Measurements from ENCODE around the gene TRIM22. TPM values are rescaled to one million over a fixed set of nuclear protein-coding genes. Genes with fewer than 3 reads are reported as not detected.
A peak's percentile ranks its signal among the peaks of the same experiment; 100 is the strongest.

Gene TRIM22
- total and polyA plus RNA-seq, 9 of the 15 experiments (the other 6 are each of a cell fraction or from before 2014, with no cell fraction given) = 0.06 to 1.1 (median 0.18) TPM; not detected in 2

GRCh38 chr11:5700421-5701054 lies 10.9 kb downstream of the TRIM22 start:
- DNase-seq (ENCODE audit: extremely low read depth in 1 of 4, low spot score in 3 of 4) (no peak), FAIRE-seq (no peak), ATAC-seq (no peak)
- in situ Hi-C loops (cut with MboI) (no loop called here), intact Hi-C loops (cut with micrococcal nuclease) (no loop called here)
- Histone ChIP-seq H3K27me3 (ENCODE audit: control insufficient read depth in 2 of 2, insufficient read depth in 2 of 2, low read length in 2 of 2) (peaks cover 0 to 4% of the 10 kb centered on the region in 2 experiments; a peak in 3 of 5 replicates), H3K9me1 (ENCODE audit: control insufficient read depth, insufficient read depth, low read length) (no peaks in the 10 kb centered on the region), H4K20me1 (replicated peaks; ENCODE audit: control insufficient read depth, insufficient read depth, low read length) (no peaks in the 10 kb centered on the region), H3K4me3 (no peak overlapping the region), H3K4me1 (replicated peaks in 1 of 2; ENCODE audit: control insufficient read depth in 2 of 2, insufficient read depth in 2 of 2, low read length in 2 of 2) (no peaks in the 10 kb centered on the region), H3K9me3 (replicated peaks; ENCODE audit: control insufficient read depth, insufficient read depth, low read depth, low read length) (no peaks in the 10 kb centered on the region), H2AFZ (ENCODE audit: low read depth, low read length) (no peak overlapping the region), H3K9ac (ENCODE audit: insufficient read depth in 1 of 2, low read depth in 2 of 2, low read length in 2 of 2) (no peak overlapping the region), H3K27ac (ENCODE audit: extremely low read depth, low read depth, low read length) (no peak overlapping the region), H3K36me3 (ENCODE audit: control insufficient read depth, insufficient read depth, low read length) (no peaks in the 10 kb centered on the region), H3K4me2 (ENCODE audit: insufficient read depth, low read length) (no peak overlapping the region), H3K79me2 (ENCODE audit: control insufficient read depth, insufficient read depth, low read length) (no peaks in the 10 kb centered on the region)
- TF ChIP-seq SMARCE1 (IDR thresholded peaks at IDR 0.05) = peak; percentile 30; the same call in 1 of the 2 replicates
- no peak for TF ChIP-seq ZNF354B (CRISPR knock-in tag; IDR thresholded peaks at IDR 0.05)
- TF ChIP-seq CHCHD3 (CRISPR knock-in tag; IDR thresholded peaks at IDR 0.05) = no peak
- no peak for TF ChIP-seq CGGBP1 (CRISPR knock-in tag; IDR thresholded peaks at IDR 0.05)
- TF ChIP-seq SETDB1 (IDR thresholded peaks at IDR 0.05; ENCODE audit: low read length) = no peak
- TF ChIP-seq ZNF347 (CRISPR knock-in tag; IDR thresholded peaks at IDR 0.05; ENCODE audit: low read depth) = no peak
- TF ChIP-seq ADNP (tag; IDR thresholded peaks at IDR 0.05) = peak; percentile 43; the same call in 1 of the 2 replicates
- no peak for TF ChIP-seq ZBTB7A (IDR thresholded peaks at IDR 0.05; ENCODE audit: borderline replicate concordance, control insufficient read depth, low read depth, low read length)
- no peak for TF ChIP-seq HBP1 (CRISPR knock-in tag; IDR thresholded peaks at IDR 0.05)
- peak; percentile 48; the same call in 1 of the 2 replicates for TF ChIP-seq ZNF384 (IDR thresholded peaks at IDR 0.05; ENCODE audit: low read depth, low read length)
- peak; percentile 6 for TF ChIP-seq GTF3C2 (IDR thresholded peaks at IDR 0.05; ENCODE audit: borderline replicate concordance, extremely low read depth, insufficient read length)
- ChIA-PET POLR2A (interaction anchor here (1.2 kb wide), 1 partner anchor 10 kb away, joined by 4 read pairs; no protein-coding TSS in a partner anchor), CTCF (ENCODE audit: low intra/inter-chr PET ratio) (no interaction called here)
- WGBS (ENCODE audit: insufficient coverage, low coverage, missing lambda C conversion rate) = 4% methylated on average over 9 of the region's 10 CpGs
- no TSS peak for BruUV-seq (replicated peaks)

All from K562 (cell line).